GM21367 (cell line): ENCODE measurements around the gene CLCF1.
A peak's percentile ranks its signal among the peaks of the same experiment; 100 is the strongest.
"Not testable (repeated sequence)": the region's sequence is repeated elsewhere in the genome, so short reads cannot be mapped to it uniquely, and the experiment has no call there.

Source experiments
- ATAC-seq: cut with Tn5 transposase; IDR thresholded peaks from one replicate; pipeline ENCODE4 v1.9.1; 2021; ENCODE audit not compliant: unreplicated experiment

CLCF1 gene

GRCh38 chr11:67409261-67409666 lies 35.9 kb upstream of the CLCF1 start:
- no peak for ATAC-seq

- no peak for ATAC-seq
Observed at GRCh38 chr11:67408437-67409200, 35.2 kb upstream of the CLCF1 start.

- ATAC-seq, result no peak
Observed at GRCh38 chr11:67407688-67408163, 34.3 kb upstream of the CLCF1 start.

- no peak for ATAC-seq
Observed at GRCh38 chr11:67406969-67407687, 33.7 kb upstream of the CLCF1 start.

GRCh38 chr11:67406420-67406968 lies 33.1 kb upstream of the CLCF1 start:
- ATAC-seq, result no peak

- no peak for ATAC-seq
Observed at GRCh38 chr11:67405688-67406339, 32.4 kb upstream of the CLCF1 start.

- no peak for ATAC-seq
Observed at GRCh38 chr11:67405196-67405567, 31.8 kb upstream of the CLCF1 start.

- ATAC-seq, result no peak
Observed at GRCh38 chr11:67404515-67405195, 31.3 kb upstream of the CLCF1 start.

- ATAC-seq, result not testable (repeated sequence)
Observed at GRCh38 chr11:67403085-67403484, 29.7 kb upstream of the CLCF1 start.

- ATAC-seq, result not testable (repeated sequence)
Observed at GRCh38 chr11:67402192-67402839, 28.9 kb upstream of the CLCF1 start.

- peak; percentile 40 for ATAC-seq
Observed at GRCh38 chr11:67401495-67402191, 28.2 kb upstream of the CLCF1 start, which contains the start of gene PPP1CA. PPP1CA (minus strand) TSS chr11:67401858; CDS start chr11:67401782, 76 bp downstream.

- ATAC-seq, result peak; percentile 7
Observed at GRCh38 chr11:67400942-67401494, 27.6 kb upstream of the CLCF1 start.

GRCh38 chr11:67400251-67400941 lies 27.0 kb upstream of the CLCF1 start:
- no peak for ATAC-seq

- ATAC-seq, result no peak
Observed at GRCh38 chr11:67398661-67399563, 25.5 kb upstream of the CLCF1 start.

- ATAC-seq, result no peak
Observed at GRCh38 chr11:67397986-67398660, 24.7 kb upstream of the CLCF1 start.

- no peak for ATAC-seq
Observed at GRCh38 chr11:67397536-67397935, 24.1 kb upstream of the CLCF1 start.
